ENCODE results near the gene PPP3R1. TPM values are rescaled to one million over a fixed set of nuclear protein-coding genes. Genes with fewer than 3 reads are reported as not detected.

PPP3R1 gene
- total RNA-seq, 2 experiments from 2014 or later = 15.1 to 90.3 TPM

DNA sequence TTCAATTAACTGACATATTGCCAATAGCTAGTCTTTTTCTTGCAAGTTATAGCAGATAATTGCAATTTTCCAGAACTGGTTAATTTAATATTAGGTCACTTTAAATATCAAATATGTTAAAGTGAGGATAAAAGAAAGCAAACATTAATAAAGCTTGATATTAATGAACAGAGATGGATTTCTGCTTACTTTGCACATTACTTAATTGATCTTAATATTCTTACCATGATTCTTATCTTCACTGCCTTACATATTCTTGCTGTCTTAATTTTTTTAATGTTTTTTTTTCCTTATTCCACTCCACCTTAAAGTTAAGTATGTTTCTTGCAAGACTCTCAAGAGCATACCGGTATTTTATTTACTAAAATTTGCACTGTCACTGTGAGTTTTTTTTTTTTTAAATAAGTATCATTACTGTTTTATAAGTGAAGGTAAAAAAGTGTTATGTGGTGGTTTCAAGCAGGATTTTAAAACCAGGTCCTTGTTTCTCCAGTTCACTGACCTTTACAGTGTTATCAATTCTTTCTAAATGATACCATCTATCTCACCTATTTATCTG is 33.9 kb downstream of the PPP3R1 start:
- Histone ChIP-seq H2AFZ (ENCODE audit: low read length) (no peak overlapping the region), H3K4me3 (ENCODE audit: low read depth, low read length, poor library complexity, severe bottlenecking) (no peak overlapping the region), H3K9me2 (ENCODE audit: insufficient read depth, low read length) (no peaks in the 10 kb centered on the region), H3K36me3 (ENCODE audit: insufficient read depth, low read length) (peaks cover 77% of the 10 kb centered on the region), H3K27ac (ENCODE audit: low read depth, low read length, poor library complexity, severe bottlenecking) (no peak overlapping the region), H3K4me1 (ENCODE audit: insufficient read depth, low read length, poor library complexity, severe bottlenecking) (peaks cover 53% of the 10 kb centered on the region), H4K20me1 (ENCODE audit: insufficient read depth, low read length) (peaks cover 47% of the 10 kb centered on the region), H3K79me2 (ENCODE audit: insufficient read depth, low read depth, low read length) (peaks cover 100% of the 10 kb centered on the region), H3K9me3 (ENCODE audit: low read length) (peaks cover 21% of the 10 kb centered on the region), H3K4me2 (ENCODE audit: low read length) (0 out of 2 replicates have a peak overlapping the region, but pooled peaks have one; percentile 11)
- POLR2A ChIA-PET = interaction anchor here (0.7 to 1.8 kb wide), 7 partner anchors 8 to 96 kb away, joined by 3 to 8 read pairs (median 3); no protein-coding TSS in a partner anchor
- no peak for DNase-seq (ENCODE audit: low spot score)
- CTCF ChIA-PET (ENCODE audit: unreplicated experiment) = no interaction called here
- TF ChIP-seq, protein P1, sequence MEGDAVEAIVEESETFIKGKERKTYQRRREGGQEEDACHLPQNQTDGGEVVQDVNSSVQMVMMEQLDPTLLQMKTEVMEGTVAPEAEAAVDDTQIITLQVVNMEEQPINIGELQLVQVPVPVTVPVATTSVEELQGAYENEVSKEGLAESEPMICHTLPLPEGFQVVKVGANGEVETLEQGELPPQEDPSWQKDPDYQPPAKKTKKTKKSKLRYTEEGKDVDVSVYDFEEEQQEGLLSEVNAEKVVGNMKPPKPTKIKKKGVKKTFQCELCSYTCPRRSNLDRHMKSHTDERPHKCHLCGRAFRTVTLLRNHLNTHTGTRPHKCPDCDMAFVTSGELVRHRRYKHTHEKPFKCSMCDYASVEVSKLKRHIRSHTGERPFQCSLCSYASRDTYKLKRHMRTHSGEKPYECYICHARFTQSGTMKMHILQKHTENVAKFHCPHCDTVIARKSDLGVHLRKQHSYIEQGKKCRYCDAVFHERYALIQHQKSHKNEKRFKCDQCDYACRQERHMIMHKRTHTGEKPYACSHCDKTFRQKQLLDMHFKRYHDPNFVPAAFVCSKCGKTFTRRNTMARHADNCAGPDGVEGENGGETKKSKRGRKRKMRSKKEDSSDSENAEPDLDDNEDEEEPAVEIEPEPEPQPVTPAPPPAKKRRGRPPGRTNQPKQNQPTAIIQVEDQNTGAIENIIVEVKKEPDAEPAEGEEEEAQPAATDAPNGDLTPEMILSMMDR (conservative IDR thresholded peaks at IDR 0.05; ENCODE audit: low read length) = no peak
- no peak for TF ChIP-seq EZH2phosphoT487 (IDR thresholded peaks at IDR 0.05; ENCODE audit: borderline replicate concordance, low read depth, low read length)
- BruUV-seq (replicated peaks) = no TSS peak
- intact Hi-C loops (cut with micrococcal nuclease; ENCODE audit: unreplicated experiment) = no loop called here

DNA sequence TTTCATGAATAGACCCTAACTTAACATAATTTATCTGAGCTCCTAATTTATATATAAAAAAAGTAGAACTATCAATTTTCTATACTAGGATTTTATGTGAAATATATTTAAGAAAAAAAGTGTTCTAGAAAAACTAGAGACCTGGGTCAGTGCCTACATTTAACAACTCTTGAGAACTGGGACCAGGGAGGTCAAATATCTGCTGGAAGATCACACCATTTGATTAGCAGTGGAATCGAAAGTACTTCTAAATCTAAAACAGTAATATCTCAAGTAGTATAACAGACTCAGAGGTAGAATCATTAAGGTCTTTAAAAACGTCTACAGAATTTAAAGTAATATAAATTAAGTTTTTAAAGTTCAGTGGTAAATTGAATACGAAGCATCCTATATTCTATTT is 34.6 kb downstream of the PPP3R1 start:
- no TSS peak for BruUV-seq (replicated peaks)
- ChIA-PET CTCF (ENCODE audit: unreplicated experiment) (no interaction called here), POLR2A (interaction anchor here (0.7 to 1.8 kb wide), 6 partner anchors 8 to 36 kb away, joined by 3 to 8 read pairs (median 4); no protein-coding TSS in a partner anchor)
- no peak for DNase-seq (ENCODE audit: low spot score)
- Histone ChIP-seq H3K79me2 (ENCODE audit: insufficient read depth, low read depth, low read length) (peaks cover 100% of the 10 kb centered on the region), H3K4me1 (ENCODE audit: insufficient read depth, low read length, poor library complexity, severe bottlenecking) (peaks cover 55% of the 10 kb centered on the region), H3K4me3 (ENCODE audit: low read depth, low read length, poor library complexity, severe bottlenecking) (no peak overlapping the region), H4K20me1 (ENCODE audit: insufficient read depth, low read length) (peaks cover 53% of the 10 kb centered on the region), H3K9me3 (ENCODE audit: low read length) (peaks cover 14% of the 10 kb centered on the region), H3K9me2 (ENCODE audit: insufficient read depth, low read length) (no peaks in the 10 kb centered on the region), H3K36me3 (ENCODE audit: insufficient read depth, low read length) (peaks cover 77% of the 10 kb centered on the region), H2AFZ (ENCODE audit: low read length) (no peak overlapping the region), H3K4me2 (ENCODE audit: low read length) (0 out of 2 replicates have a peak overlapping the region, but pooled peaks have one; percentile 11), H3K27ac (ENCODE audit: low read depth, low read length, poor library complexity, severe bottlenecking) (no peak overlapping the region)
- intact Hi-C loops (cut with micrococcal nuclease; ENCODE audit: unreplicated experiment) = no loop called here
- TF ChIP-seq, protein P1 (conservative IDR thresholded peaks at IDR 0.05; ENCODE audit: low read length) = no peak
- no peak for TF ChIP-seq EZH2phosphoT487 (IDR thresholded peaks at IDR 0.05; ENCODE audit: borderline replicate concordance, low read depth, low read length)
